Stimulated activated CD4-positive, alpha-beta T cell treated with anti-CD3 and anti-CD28 coated beads, Interleukin-15, amount 100 ng/mL, for 24 hours (primary cell): ENCODE data around the gene SMPX.

Experiments
- DNase-seq: peaks from one replicate; pipeline ENCODE4 v3.0.0-alpha.2; 2020

Gene SMPX

DNA sequence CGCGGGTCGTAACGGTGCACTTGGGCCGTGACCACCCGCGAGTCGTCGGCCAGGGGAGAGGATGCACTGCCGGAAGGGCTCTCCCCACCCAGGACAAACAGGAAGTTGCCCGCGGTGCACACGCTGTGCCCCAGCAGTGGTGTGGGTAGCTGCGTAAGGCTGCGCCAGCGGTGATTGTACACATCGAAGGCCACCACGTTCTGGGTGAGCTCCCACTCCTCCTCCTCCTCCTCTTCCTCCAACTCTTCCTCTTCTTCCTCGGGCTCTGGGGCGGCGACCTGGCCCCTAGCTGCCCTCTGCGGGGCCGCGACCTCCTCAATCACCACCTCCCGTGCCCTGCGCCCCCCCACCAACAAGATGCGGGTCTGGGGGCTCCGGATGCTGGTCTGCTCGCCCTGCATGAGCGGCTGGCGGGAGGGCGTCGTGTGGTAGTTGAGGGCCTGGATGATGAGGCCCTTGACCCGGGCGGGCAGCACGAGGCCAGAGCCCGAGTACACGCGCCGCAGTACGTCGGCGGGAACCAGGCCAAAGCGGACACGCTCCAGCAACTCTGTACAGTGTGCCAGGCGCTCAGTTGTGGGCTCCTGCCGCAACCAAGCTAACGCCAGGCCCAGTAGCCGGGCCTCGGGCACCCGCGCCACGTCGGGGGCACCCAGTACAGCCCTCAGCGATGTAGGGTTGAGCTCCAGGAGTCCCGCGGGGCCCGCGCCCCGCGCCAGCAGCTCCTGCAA is 101.2 kb downstream of the SMPX start:
- DNase-seq = no peak
